GM12864 (cell line): ENCODE results near the gene HTR3D.

ENCODE experiments used
- DNase-seq: peaks from one replicate; pipeline ENCODE4 v3.0.0-alpha.2; 2011; ENCODE audit warnings: low read depth
- H3K4me3 ChIP-seq: 2 replicates; pipeline ENCODE4 v1.5.1; 2011; ENCODE audit warnings: mild to moderate bottlenecking, low read depth, low read length, control low read depth
- CTCF ChIP-seq: IDR thresholded peaks from 2 replicates; pipeline ENCODE4 v1.5.1; 2011; ENCODE audit warnings: low read depth, mild to moderate bottlenecking, moderate library complexity, low read length, control low read depth, inconsistent platforms; ENCODE audit errors: missing control alignments

HTR3D gene

GRCh38 chr3:184031187-184031792 is at the start of gene HTR3D:
TSS of gene HTR3D (plus strand) at chr3:184031742. CDS start at chr3:184031742, 0 bp downstream.
- no peak for DNase-seq
- TF ChIP-seq CTCF: no peak
- no peak within 1 kb of the TSS for H3K4me3 ChIP-seq

DNA sequence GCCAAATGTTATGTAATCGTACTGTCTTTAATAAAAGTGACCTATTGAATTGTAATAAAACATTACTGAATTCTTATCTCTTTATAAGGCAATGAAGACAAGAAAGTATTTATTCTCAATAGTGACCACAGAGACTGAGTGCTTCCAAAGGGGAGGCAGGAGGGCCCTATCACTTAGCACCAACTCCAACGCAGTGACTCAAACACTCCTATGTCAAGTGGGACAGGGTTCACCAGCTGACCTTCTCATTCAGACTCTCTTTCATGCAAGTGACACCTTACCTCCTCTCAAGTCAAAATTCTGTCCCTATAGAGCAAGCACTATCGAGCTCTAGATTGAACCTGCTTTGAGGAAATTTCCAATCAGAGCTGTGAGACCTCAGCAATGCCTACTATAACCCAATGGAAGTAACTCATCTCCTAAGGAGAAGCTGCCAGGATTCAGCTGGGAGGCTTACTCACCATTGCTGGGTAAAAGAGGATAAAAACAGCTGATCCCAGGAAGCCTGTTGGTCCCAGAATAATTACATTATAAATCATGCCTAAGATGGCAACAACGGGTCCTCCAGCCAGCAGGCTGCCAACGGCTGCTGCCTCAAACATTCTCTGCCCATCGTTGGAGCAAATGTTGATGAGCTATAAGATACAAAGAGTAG is 49.4 kb upstream of the HTR3D start:
- TF ChIP-seq CTCF: no peak
- no peak for DNase-seq
- H3K4me3 ChIP-seq: no peak overlapping the region

DNA sequence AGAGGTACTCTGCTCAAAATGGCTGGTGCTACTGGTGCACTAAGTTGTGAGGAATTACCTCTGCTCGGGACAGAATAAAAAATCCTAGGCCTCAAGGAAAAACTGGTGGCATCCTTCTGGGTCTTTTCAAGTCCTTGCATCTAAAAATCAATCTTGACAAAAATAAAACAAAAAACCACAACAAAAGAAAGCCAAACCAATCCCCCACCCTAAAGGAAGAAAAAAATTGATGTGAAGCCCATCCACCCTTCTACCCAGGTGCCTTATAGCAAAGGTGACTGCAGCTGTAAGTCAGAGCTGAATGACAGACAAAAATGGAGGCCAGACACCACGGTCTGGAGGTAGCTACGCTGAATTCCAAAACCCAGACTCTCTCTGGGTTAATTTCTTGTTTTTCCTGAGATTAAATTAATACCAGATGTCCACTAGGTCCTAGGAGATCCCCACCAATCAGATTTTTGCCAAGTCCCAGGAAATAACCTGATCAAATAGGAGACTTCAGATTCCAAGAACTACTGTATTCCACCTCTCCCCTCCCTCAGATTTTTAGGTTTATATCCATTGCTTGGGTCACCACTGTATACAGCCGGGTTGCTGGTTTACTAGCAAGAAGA is 47.3 kb upstream of the HTR3D start:
- TF ChIP-seq CTCF: no peak
- H3K4me3 ChIP-seq: no peak overlapping the region
- DNase-seq: no peak

DNA sequence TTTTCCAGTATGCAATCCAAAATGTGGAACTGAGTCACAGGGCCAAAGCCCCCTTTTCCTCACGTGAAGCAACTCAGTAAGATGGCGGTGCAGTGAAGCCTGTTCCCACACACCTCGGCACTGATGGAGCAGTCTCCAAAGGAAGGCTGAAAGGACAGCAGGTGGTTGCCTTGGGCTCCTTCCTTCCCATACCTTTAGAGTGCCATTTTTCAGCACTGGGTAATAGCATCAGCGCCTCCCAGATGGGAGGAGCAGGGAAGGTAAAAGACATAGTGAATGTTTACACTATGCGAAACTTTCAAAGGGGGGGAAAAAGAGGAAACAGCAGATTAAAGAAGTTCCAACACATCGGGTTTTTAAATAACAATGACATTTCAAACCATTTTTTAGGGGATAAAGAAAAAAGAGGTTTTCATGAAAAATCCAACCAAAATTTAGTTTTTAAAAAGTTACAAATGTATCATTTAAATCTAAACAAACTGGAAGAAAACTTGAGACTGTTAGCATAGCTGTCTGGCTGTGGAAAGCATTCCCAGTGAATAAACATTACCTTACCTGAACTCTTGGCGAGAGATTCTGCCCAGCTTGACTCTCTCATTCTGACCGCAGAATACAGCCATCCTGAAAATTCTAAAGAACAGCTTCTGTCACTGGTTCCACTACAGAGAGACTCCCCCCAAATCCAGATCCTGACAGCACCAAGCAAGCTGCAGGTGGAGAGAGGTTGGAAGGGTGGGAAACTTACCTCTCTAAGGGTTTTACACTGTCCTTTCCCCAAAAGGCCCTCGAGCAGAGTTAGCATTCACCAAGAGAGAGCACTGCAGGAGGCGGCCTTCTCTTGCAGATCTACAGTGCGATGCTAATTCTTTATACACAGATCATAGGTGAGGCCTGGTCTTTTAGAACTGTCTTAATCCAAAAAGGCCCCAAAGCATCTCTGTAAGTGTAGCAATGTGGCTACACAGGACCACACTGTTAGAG is 46.5 kb upstream of the HTR3D start:
- no peak overlapping the region for H3K4me3 ChIP-seq
- DNase-seq: no peak
- no peak for TF ChIP-seq CTCF

DNA sequence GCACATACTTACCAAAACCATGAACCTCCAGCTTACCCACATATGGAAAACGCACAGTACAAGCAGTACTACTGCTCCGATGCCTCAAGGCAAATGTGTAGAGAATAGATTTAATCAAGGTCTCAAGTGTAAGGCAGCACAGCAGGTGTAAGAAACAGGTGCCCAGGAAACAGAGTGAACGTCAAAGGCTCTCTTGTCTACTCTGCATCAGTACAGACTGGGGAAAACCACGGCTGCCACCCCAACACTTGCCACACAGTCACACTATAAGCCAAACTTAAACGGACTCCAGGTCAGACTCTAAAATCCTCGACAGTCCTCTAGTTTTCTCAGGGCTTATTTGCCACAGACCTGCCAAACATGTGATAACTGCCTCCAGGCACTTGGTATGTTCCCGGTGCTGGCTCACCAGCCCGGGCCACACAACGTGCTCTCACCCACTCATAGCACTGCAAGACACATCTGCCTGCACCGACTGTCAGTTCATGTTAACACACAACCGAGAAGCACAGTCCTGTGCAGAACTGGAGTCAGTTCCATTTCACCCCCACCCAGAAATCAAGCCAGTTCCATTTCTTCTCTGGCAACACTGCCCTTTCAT is 44.4 kb upstream of the HTR3D start:
- no peak for DNase-seq
- no peak overlapping the region for H3K4me3 ChIP-seq
- no peak for TF ChIP-seq CTCF

- H3K4me3 ChIP-seq: no peak overlapping the region
- DNase-seq: no peak
- TF ChIP-seq CTCF: no peak
Observed at GRCh38 chr3:183988216-183988790, 43.2 kb upstream of the HTR3D start.
